ENCODE measurements around the gene RALY. TPM values are rescaled to one million over a fixed set of nuclear protein-coding genes. Genes with fewer than 3 reads are reported as not detected.

The RALY gene
- total and polyA plus RNA-seq, 2 experiments from 2014 or later, result 122 to 240 TPM

- H3K27me3 ChIP-seq, result no peaks in the 10 kb centered on the region
- H3K79me2 ChIP-seq, result peaks cover 39% of the 10 kb centered on the region
- H3K9me2 ChIP-seq (replicated peaks; ENCODE audit: insufficient read depth), result no peaks in the 10 kb centered on the region
- H3K4me2 ChIP-seq, result no peak overlapping the region
- H3K36me3 ChIP-seq (replicated peaks; ENCODE audit: insufficient read depth, low read depth), result no peaks in the 10 kb centered on the region
- H3K27ac ChIP-seq, result no peak overlapping the region
- WGBS (ENCODE audit: low lambda C conversion rate, missing lambda C conversion rate), result 95% methylated on average over 15 of the region's 16 CpGs
- TF ChIP-seq EZH2phosphoT487 (IDR thresholded peaks at IDR 0.05; ENCODE audit: low read depth, severe bottlenecking, unreplicated experiment), result no peak
- no peak for TF ChIP-seq EZH2 (IDR thresholded peaks at IDR 0.05; ENCODE audit: borderline replicate concordance)
- TF ChIP-seq CTCF (IDR thresholded peaks at IDR 0.05; ENCODE audit: poor library complexity), result no peak
- no peaks in the 10 kb centered on the region for H3K9me3 ChIP-seq (ENCODE audit: low read depth)
- H4K20me1 ChIP-seq (ENCODE audit: insufficient read depth, poor library complexity, severe bottlenecking), result peaks cover 26% of the 10 kb centered on the region
- H3K4me3 ChIP-seq, result no peak overlapping the region
- no peak for DNase-seq (ENCODE audit: low spot score)
- no peaks in the 10 kb centered on the region for H3K4me1 ChIP-seq (ENCODE audit: insufficient read depth)
- no peak overlapping the region for H2AFZ ChIP-seq
These were observed 81.9 kb downstream of the RALY start for GRCh38 chr20:34075647-34076046.

- no peaks in the 10 kb centered on the region for H3K9me2 ChIP-seq (replicated peaks; ENCODE audit: insufficient read depth)
- WGBS (ENCODE audit: low lambda C conversion rate, missing lambda C conversion rate), result 96% methylated on average over 19 of the region's 20 CpGs
- H3K79me2 ChIP-seq, result peaks cover 27% of the 10 kb centered on the region
- no peaks in the 10 kb centered on the region for H3K36me3 ChIP-seq (replicated peaks; ENCODE audit: insufficient read depth, low read depth)
- H3K4me2 ChIP-seq, result no peak overlapping the region
- no peak overlapping the region for H3K27ac ChIP-seq
- H4K20me1 ChIP-seq (ENCODE audit: insufficient read depth, poor library complexity, severe bottlenecking), result peaks cover 23% of the 10 kb centered on the region
- H3K4me1 ChIP-seq (ENCODE audit: insufficient read depth), result no peaks in the 10 kb centered on the region
- DNase-seq (ENCODE audit: low spot score), result no peak
- H2AFZ ChIP-seq, result no peak overlapping the region
- TF ChIP-seq EZH2phosphoT487 (IDR thresholded peaks at IDR 0.05; ENCODE audit: low read depth, severe bottlenecking, unreplicated experiment) (no peak), EZH2 (IDR thresholded peaks at IDR 0.05; ENCODE audit: borderline replicate concordance) (no peak), CTCF (IDR thresholded peaks at IDR 0.05; ENCODE audit: poor library complexity) (no peak)
- no peaks in the 10 kb centered on the region for H3K9me3 ChIP-seq (ENCODE audit: low read depth)
- H3K27me3 ChIP-seq, result no peaks in the 10 kb centered on the region
- H3K4me3 ChIP-seq, result no peak overlapping the region
These were observed 83.2 kb downstream of the RALY start for GRCh38 chr20:34076952-34077351.

GRCh38 chr20:34078540-34078939, 84.8 kb downstream of the RALY start:
- 99% methylated on average over 5 of the region's 5 CpGs for WGBS (ENCODE audit: low lambda C conversion rate, missing lambda C conversion rate)
- Histone ChIP-seq H3K4me2 (no peak overlapping the region), H3K27me3 (no peaks in the 10 kb centered on the region), H3K27ac (no peak overlapping the region), H3K79me2 (peaks cover 15% of the 10 kb centered on the region), H2AFZ (no peak overlapping the region), H3K4me1 (ENCODE audit: insufficient read depth) (no peaks in the 10 kb centered on the region), H3K4me3 (no peak overlapping the region), H3K9me2 (replicated peaks; ENCODE audit: insufficient read depth) (no peaks in the 10 kb centered on the region), H3K9me3 (ENCODE audit: low read depth) (no peaks in the 10 kb centered on the region), H4K20me1 (ENCODE audit: insufficient read depth, poor library complexity, severe bottlenecking) (peaks cover 12% of the 10 kb centered on the region), H3K36me3 (replicated peaks; ENCODE audit: insufficient read depth, low read depth) (no peaks in the 10 kb centered on the region)
- no peak for TF ChIP-seq EZH2phosphoT487 (IDR thresholded peaks at IDR 0.05; ENCODE audit: low read depth, severe bottlenecking, unreplicated experiment)
- TF ChIP-seq EZH2 (IDR thresholded peaks at IDR 0.05; ENCODE audit: borderline replicate concordance), result no peak
- no peak for TF ChIP-seq CTCF (IDR thresholded peaks at IDR 0.05; ENCODE audit: poor library complexity)
- no peak for DNase-seq (ENCODE audit: low spot score)

- H3K27me3 ChIP-seq, result no peaks in the 10 kb centered on the region
- no peak overlapping the region for H2AFZ ChIP-seq
- H3K9me3 ChIP-seq (ENCODE audit: low read depth), result no peaks in the 10 kb centered on the region
- DNase-seq (ENCODE audit: low spot score), result no peak
- H3K4me3 ChIP-seq, result no peak overlapping the region
- H3K9me2 ChIP-seq (replicated peaks; ENCODE audit: insufficient read depth), result no peaks in the 10 kb centered on the region
- no peak for TF ChIP-seq EZH2phosphoT487 (IDR thresholded peaks at IDR 0.05; ENCODE audit: low read depth, severe bottlenecking, unreplicated experiment)
- TF ChIP-seq EZH2 (IDR thresholded peaks at IDR 0.05; ENCODE audit: borderline replicate concordance), result no peak
- TF ChIP-seq CTCF (IDR thresholded peaks at IDR 0.05; ENCODE audit: poor library complexity), result no peak
- peaks cover 4% of the 10 kb centered on the region for H4K20me1 ChIP-seq (ENCODE audit: insufficient read depth, poor library complexity, severe bottlenecking)
- H3K36me3 ChIP-seq (replicated peaks; ENCODE audit: insufficient read depth, low read depth), result no peaks in the 10 kb centered on the region
- H3K4me1 ChIP-seq (ENCODE audit: insufficient read depth), result no peaks in the 10 kb centered on the region
- no peak overlapping the region for H3K27ac ChIP-seq
- no peak overlapping the region for H3K4me2 ChIP-seq
- peaks cover 7% of the 10 kb centered on the region for H3K79me2 ChIP-seq
- 97% methylated on average over 6 of the region's 6 CpGs for WGBS (ENCODE audit: low lambda C conversion rate, missing lambda C conversion rate)
These were observed 86.1 kb downstream of the RALY start for GRCh38 chr20:34079818-34080217.

All from hepatocyte (in vitro differentiated cells).